TTC549 (cell line): ENCODE results near the gene ISL1.

Source experiments
- FAIRE-seq: peaks from 2 replicates; lab custom pipeline; 2012; peaks lifted over from hg19 to GRCh38; lab: Jason Lieb, UNC

ISL1 gene

DNA sequence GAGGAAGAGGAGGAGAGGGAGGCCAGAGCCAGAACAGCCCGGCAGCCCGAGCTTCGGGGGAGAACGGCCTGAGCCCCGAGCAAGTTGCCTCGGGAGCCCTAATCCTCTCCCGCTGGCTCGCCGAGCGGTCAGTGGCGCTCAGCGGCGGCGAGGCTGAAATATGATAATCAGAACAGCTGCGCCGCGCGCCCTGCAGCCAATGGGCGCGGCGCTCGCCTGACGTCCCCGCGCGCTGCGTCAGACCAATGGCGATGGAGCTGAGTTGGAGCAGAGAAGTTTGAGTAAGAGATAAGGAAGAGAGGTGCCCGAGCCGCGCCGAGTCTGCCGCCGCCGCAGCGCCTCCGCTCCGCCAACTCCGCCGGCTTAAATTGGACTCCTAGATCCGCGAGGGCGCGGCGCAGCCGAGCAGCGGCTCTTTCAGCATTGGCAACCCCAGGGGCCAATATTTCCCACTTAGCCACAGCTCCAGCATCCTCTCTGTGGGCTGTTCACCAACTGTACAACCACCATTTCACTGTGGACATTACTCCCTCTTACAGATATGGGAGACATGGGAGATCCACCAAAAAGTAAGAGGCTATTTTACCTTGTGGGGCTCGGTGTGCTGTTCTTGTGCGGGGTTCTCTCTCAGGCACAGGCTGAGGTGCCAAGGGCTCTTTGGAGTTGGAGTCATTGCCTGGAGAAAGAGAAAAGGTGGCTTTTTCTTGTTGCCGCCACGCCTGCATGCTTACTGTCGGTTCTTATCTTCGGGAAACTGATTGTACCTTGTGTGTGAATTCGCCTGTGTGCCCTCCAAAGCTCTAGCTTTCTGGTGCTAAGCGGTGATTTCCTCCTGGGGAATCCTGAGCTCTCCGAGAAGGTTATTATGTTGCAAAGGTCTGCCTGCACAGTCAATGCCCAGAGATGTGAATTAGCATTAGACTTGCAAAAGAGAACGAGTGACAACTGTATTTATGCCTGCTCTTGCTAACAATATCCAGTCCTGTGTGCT is at the start of gene ISL1:
ISL1 (plus strand) TSS at position 318 of the 991 bp plus-strand sequence; CDS start at position 542, 224 bp downstream.
- FAIRE-seq, result no peak

- FAIRE-seq, result no peak
These were observed 46.4 kb upstream of the ISL1 start for GRCh38 chr5:51336878-51337277.

- FAIRE-seq, result no peak
These were observed 38.1 kb upstream of the ISL1 start for GRCh38 chr5:51345106-51345505.

GRCh38 chr5:51347157-51347556 is 36.1 kb upstream of the ISL1 start:
- no peak for FAIRE-seq

- no peak for FAIRE-seq
These were observed 35.5 kb upstream of the ISL1 start for GRCh38 chr5:51347704-51348103.

DNA sequence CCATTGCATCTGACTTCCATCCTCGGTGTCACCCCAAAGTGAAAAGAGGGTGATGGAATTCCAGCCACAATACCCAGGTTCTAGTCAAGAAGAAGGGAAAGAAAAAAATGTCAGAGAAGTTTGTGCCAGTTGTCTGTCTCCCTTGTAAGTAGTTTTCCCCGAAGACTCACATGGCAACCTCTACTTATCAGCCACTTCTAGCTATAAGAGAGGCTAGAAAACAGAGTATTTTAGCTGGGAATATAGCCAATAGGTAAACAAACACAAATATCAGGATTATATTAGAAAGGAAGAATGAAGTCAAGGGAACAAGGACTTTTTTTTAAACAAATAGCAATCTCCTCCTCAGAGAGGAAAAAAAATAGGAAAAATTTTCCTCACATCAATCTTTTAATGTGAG is 12.2 kb upstream of the ISL1 start:
- no peak for FAIRE-seq

- no peak for FAIRE-seq
These were observed 9.2 kb upstream of the ISL1 start for GRCh38 chr5:51373880-51374523.

DNA sequence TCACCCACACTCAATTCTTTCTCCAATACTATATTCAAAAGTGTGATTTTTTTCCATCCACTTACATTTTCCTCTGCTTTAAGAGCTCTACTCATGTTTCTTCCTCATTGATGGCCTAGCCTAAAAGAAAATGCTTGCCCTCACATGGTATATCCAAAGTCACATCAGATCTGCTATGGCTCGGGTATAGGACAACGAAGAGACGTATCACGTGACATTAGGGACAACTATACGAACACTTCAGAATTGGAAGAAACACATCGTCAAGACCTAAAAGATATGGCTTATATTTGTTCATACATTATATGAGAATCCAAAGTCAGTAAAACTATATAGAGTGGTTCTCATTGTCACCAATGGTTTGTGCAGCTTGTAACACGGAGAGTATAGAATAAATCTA is 8.2 kb upstream of the ISL1 start:
- FAIRE-seq, result no peak

- FAIRE-seq, result no peak
These were observed 6.7 kb upstream of the ISL1 start for GRCh38 chr5:51376509-51376908.

GRCh38 chr5:51377151-51378060 is 5.8 kb upstream of the ISL1 start:
- FAIRE-seq, result no peak

DNA sequence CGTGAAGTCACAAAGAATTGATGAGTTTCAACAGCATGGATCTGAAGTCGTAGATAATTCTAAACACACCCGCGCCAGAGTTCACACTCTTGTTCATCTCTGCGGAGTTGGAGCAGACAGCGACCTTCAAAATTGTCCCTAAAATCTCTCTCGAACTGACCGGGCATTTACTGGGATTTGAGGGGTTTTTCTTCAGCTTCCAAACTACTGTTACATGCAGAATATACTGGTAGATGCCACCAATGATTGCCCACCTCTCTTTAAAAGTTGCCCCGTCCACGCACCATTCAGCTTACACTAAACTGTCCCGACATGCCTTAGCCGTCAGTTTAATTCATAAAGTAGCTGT is 5.2 kb upstream of the ISL1 start:
- FAIRE-seq, result no peak

DNA sequence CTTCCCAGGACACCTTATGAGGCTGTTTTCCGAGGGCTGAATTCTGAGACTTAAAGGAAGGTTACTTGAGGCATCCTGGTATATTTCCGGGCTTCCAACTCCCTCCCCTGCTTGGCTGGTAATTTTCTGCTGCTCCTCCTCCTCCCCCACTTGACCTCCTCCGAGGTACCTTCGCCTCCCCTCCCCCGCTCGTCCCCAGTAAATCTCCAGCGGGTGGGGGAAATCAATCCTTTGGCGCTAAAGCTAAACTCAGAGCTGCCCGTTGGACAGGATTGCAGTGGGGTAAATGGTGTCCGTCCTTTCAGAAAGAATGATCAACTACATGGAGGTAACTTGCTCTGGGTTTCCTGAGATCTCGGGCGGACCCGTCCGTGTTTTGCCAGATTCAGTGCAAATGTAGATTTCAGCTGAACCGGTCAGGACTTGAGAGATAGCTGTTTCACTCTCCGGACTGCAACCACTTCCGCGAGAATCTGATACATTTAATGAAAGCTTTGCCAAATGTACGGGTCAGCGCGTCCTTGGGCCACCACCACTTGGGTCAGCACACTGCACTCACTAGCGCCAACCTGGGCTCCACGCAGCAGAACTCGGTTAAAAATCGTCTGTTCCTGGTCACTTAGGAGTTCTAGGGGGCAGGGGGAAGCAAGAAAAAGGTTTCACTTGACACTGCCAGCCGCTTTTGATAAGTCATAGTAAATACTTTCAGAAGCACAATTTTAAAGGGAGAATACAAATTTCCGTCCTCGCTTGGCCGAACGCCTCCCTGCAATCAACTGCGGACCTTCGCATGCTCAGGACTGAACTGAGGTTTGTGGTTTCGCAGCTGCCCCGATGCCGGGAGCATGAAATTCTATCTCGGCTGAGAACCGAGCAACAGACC is 4.6 kb upstream of the ISL1 start:
- FAIRE-seq, result no peak

DNA sequence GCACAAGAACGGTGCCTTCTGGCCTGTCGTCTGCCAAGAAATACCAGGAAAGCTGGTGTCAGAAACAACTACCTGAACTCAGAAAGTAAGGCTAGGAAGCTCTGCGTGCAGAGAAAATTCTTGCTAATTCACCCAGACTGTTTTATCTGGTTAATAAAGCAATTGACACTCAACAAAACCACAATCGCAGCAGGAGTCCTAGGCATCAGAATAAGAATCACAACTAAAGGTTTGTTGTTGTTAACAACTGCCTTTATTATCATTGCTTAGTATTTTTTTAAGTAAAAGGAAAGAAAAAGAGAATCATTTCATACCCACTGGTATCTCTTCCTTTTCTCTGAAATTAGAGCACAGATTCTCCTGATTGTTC is 3.9 kb upstream of the ISL1 start:
- no peak for FAIRE-seq

- no peak for FAIRE-seq
These were observed 2.5 kb upstream of the ISL1 start for GRCh38 chr5:51380603-51381207.

DNA sequence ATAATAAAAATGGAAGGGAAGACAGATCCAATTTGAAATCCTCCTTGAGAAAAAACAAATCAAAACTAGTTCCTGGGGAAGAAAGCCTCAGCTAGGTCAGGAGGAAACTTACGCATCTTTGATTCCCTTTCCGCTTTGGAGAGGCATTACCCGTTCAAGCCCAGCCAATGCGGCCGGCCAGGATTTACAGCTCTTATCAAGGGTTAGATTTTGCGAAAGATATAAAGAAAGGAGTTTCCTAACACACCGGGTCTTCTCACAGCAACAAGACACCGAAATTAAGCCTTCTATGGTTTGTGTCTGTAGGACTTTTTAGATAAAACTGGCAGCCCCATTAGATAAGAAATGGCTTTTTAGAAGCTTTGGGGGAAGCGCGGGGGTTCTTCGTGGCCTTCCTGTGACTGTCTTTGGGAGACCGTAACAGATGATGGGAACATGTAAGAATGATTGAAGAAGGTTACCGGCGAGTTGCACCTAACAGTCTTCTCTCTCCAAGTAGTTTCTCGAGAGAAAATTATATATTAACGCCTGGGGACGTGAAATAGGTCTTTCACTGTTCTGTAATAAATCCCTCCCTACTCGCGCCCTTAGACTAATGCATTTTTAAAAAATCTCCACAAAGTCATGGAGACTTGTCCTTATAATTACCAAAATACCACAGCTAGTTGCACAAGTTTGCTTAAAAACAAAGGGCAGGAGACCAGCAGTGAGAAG is 1.3 kb upstream of the ISL1 start:
- FAIRE-seq, result no peak

- FAIRE-seq, result no peak
These were observed 622 bp upstream of the ISL1 start for GRCh38 chr5:51382521-51383130.

GRCh38 chr5:51384281-51384840 is 1.1 kb downstream of the ISL1 start:
- FAIRE-seq, result no peak

GRCh38 chr5:51385216-51385615 is 2.0 kb downstream of the ISL1 start:
- no peak for FAIRE-seq
